Mucosa of descending colon (tissue), 3 donors: Measurements from ENCODE around the gene TOB1. TPM values are rescaled to one million over a fixed set of nuclear protein-coding genes. Genes with fewer than 3 reads are reported as not detected.

ENCODE experiments used
- ATAC-seq: fragments of 200-7000 bp; cut with Tn5 transposase; one replicate; pipeline ENCODE4 v1.9.1; 2020; ENCODE audit warnings: mild to moderate bottlenecking, moderate library complexity
- DNase-seq, 3 donors: peaks; one replicate each; pipeline ENCODE4 v3.0.0-alpha.2; 2020
- H3K36me3 ChIP-seq: fragments of 200-600 bp; one replicate; pipeline ENCODE4 v1.8.0; 2021; ENCODE audit warnings: low read depth, mild to moderate bottlenecking
- H3K4me1 ChIP-seq: fragments of 200-600 bp; one replicate; pipeline ENCODE4 v1.8.0; 2021; ENCODE audit warnings: low read depth, mild to moderate bottlenecking
- H3K4me3 ChIP-seq: fragments of 200-600 bp; one replicate; pipeline ENCODE4 v1.8.0; 2021; ENCODE audit warnings: mild to moderate bottlenecking
- H3K9me3 ChIP-seq: fragments of 200-600 bp; one replicate; pipeline ENCODE4 v1.8.0; 2021; ENCODE audit warnings: mild to moderate bottlenecking
- CTCF ChIP-seq: fragments of 200-600 bp; IDR thresholded peaks from one replicate; pipeline ENCODE4 v1.8.0; 2022; ENCODE audit warnings: antibody characterized with exemption, mild to moderate bottlenecking
- intact Hi-C, 2 donors: fragments of 100-400 bp; cut with DNase I in 1 of 2; cut with micrococcal nuclease in 1 of 2; formaldehyde crosslinking; loops; one replicate each; pipeline versions ENCODE4 v1.11.0 to v1.11.1; 2022; cut with DNase I, micrococcal nuclease
- total RNA-seq, 3 donors: library from RNA; stranded (reverse); fragmentation: NEBNext Ultra II Directional in 2 of 3; extraction: Animal tissue kit (Norgen Biotek cat#: 25700) in 2 of 3; gene quantifications; one replicate each; pipeline versions ENCODE4 v1.2.1 to v1.2.4, GENCODE V29; 2021 to 2023
- donor health status: DM: no; HTN: no; CAD: no; lungs with moderate emphysema.
- donor health status: DM: no; HTN: no; CAD: no.
- donor health status: DM: no; HTN: yes; CAD: no.

The TOB1 gene
- total RNA-seq, 3 donors from 2014 or later: 120 to 156 (median 128) TPM

GRCh38 chr17:50845240-50846147 is 20.7 kb downstream of the TOB1 start:
- H3K9me3 ChIP-seq: no peaks in the 10 kb centered on the region
- ATAC-seq (no peak), DNase-seq (no peak)
- peaks cover 5% of the 10 kb centered on the region for H3K4me1 ChIP-seq
- no peak overlapping the region for H3K4me3 ChIP-seq
- intact Hi-C loops: loop anchor here in 1 of 2 donors (10.0 kb wide), 1 partner anchor 301 kb away; the partner anchor contains the start of gene SPATA20
- no peaks in the 10 kb centered on the region for H3K36me3 ChIP-seq
- no peak for TF ChIP-seq CTCF

- Histone ChIP-seq H3K36me3 (no peaks in the 10 kb centered on the region), H3K4me3 (no peak overlapping the region), H3K4me1 (peaks cover 5% of the 10 kb centered on the region), H3K9me3 (no peaks in the 10 kb centered on the region)
- no peak for ATAC-seq
- no peak for DNase-seq
- TF ChIP-seq CTCF: no peak
- intact Hi-C loops: loop anchor here in 1 of 2 donors (5.0 to 10.0 kb wide), 2 partner anchors 62 to 299 kb away; partner anchors contain the start of gene SPATA20
Measured at GRCh38 chr17:50844117-50844700, 21.9 kb downstream of the TOB1 start.

- TF ChIP-seq CTCF: no peak
- no peak overlapping the region for H3K4me3 ChIP-seq
- DNase-seq (no peak), ATAC-seq (no peak)
- no peaks in the 10 kb centered on the region for H3K36me3 ChIP-seq
- H3K4me1 ChIP-seq: peaks cover 5% of the 10 kb centered on the region
- no peaks in the 10 kb centered on the region for H3K9me3 ChIP-seq
- intact Hi-C loops: loop anchor here (2.0 to 10.0 kb wide), 3 partner anchors 61 to 299 kb away; partner anchors contain the start of gene SPATA20 (in 1 of the 2)
Measured at GRCh38 chr17:50843150-50843905, 22.8 kb downstream of the TOB1 start.

GRCh38 chr17:50842506-50843149 is 23.5 kb downstream of the TOB1 start:
- Histone ChIP-seq H3K36me3 (no peaks in the 10 kb centered on the region), H3K4me3 (no peak overlapping the region), H3K9me3 (no peaks in the 10 kb centered on the region), H3K4me1 (peaks cover 5% of the 10 kb centered on the region)
- no peak for TF ChIP-seq CTCF
- intact Hi-C loops: loop anchor here (2.0 to 10.0 kb wide), 3 partner anchors 60 to 298 kb away; partner anchors contain the start of gene SPATA20 (in 1 of the 2)
- DNase-seq: no peak
- ATAC-seq: no peak

GRCh38 chr17:50841949-50842354 is 24.2 kb downstream of the TOB1 start:
- H3K9me3 ChIP-seq: no peaks in the 10 kb centered on the region
- peak; percentile 89 for ATAC-seq
- peak; percentile 73 for TF ChIP-seq CTCF
- H3K4me1 ChIP-seq: peaks cover 5% of the 10 kb centered on the region
- intact Hi-C loops: loop anchor here (2.0 to 10.0 kb wide), 3 partner anchors 59 to 297 kb away; partner anchors contain the start of gene SPATA20 (in 1 of the 2)
- H3K4me3 ChIP-seq: no peak overlapping the region
- peak in 2 of 3 donors; percentile 86 for DNase-seq
- H3K36me3 ChIP-seq: no peaks in the 10 kb centered on the region
